ENCODE results near the gene AIPL1. TPM values are rescaled to one million over a fixed set of nuclear protein-coding genes. Genes with fewer than 3 reads are reported as not detected.
A peak's percentile ranks its signal among the peaks of the same experiment; 100 is the strongest.

Gene AIPL1
- total and polyA plus RNA-seq, 4 donors, result 0.25 TPM; not detected in 3

GRCh38 chr17:6429266-6429665 is 5.7 kb downstream of the AIPL1 start:
- intact Hi-C loops (cut with DNase I), result no loop called here
- DNase-seq (no peak), ATAC-seq (ENCODE audit: low FRiP score) (no peak)
- H3K9me3 ChIP-seq (ENCODE audit: control insufficient read depth, low read length), result no peaks in the 10 kb centered on the region
- no peak overlapping the region for H3K4me3 ChIP-seq (ENCODE audit: low read length in 2 of 2)
- 65 to 81% methylated on average over 7 of the region's 7 CpGs for WGBS, 2 donors
- H3K27me3 ChIP-seq (ENCODE audit: control insufficient read depth in 1 of 2, insufficient read depth in 2 of 2, low read length in 1 of 2), result no peaks in the 10 kb centered on the region
- H3K36me3 ChIP-seq (ENCODE audit: control insufficient read depth in 1 of 2, insufficient read depth in 2 of 2, low read length in 1 of 2), result no peaks in the 10 kb centered on the region
- H3K27ac ChIP-seq (ENCODE audit: low read depth in 1 of 2, low read length in 2 of 2), result no peak overlapping the region
- H3K4me1 ChIP-seq (ENCODE audit: control insufficient read depth in 1 of 2, insufficient read depth in 2 of 2, low read length in 2 of 2), result no peaks in the 10 kb centered on the region

GRCh38 chr17:6428207-6428965 is 6.5 kb downstream of the AIPL1 start:
- DNase-seq, result no peak
- H3K4me1 ChIP-seq (ENCODE audit: control insufficient read depth in 1 of 2, insufficient read depth in 2 of 2, low read length in 2 of 2), result no peaks in the 10 kb centered on the region
- H3K27me3 ChIP-seq (ENCODE audit: control insufficient read depth in 1 of 2, insufficient read depth in 2 of 2, low read length in 1 of 2), result no peaks in the 10 kb centered on the region
- intact Hi-C loops (cut with DNase I), result no loop called here
- WGBS, 2 donors, result 83% methylated on average over 17 of the region's 17 CpGs
- no peak overlapping the region for H3K4me3 ChIP-seq (ENCODE audit: low read length in 2 of 2)
- H3K9me3 ChIP-seq (ENCODE audit: control insufficient read depth, low read length), result no peaks in the 10 kb centered on the region
- no peak for ATAC-seq (ENCODE audit: low FRiP score)
- H3K36me3 ChIP-seq (ENCODE audit: control insufficient read depth in 1 of 2, insufficient read depth in 2 of 2, low read length in 1 of 2), result no peaks in the 10 kb centered on the region
- no peak overlapping the region for H3K27ac ChIP-seq (ENCODE audit: low read depth in 1 of 2, low read length in 2 of 2)

- no peaks in the 10 kb centered on the region for H3K36me3 ChIP-seq (ENCODE audit: control insufficient read depth in 1 of 2, insufficient read depth in 2 of 2, low read length in 1 of 2)
- no peaks in the 10 kb centered on the region for H3K27me3 ChIP-seq (ENCODE audit: control insufficient read depth in 1 of 2, insufficient read depth in 2 of 2, low read length in 1 of 2)
- intact Hi-C loops (cut with DNase I), result no loop called here
- no peak overlapping the region for H3K4me3 ChIP-seq (ENCODE audit: low read length in 2 of 2)
- ATAC-seq (ENCODE audit: low FRiP score), result no peak
- H3K4me1 ChIP-seq (ENCODE audit: control insufficient read depth in 1 of 2, insufficient read depth in 2 of 2, low read length in 2 of 2), result no peaks in the 10 kb centered on the region
- WGBS, 2 donors, result 61 to 65% methylated on average over 7 of the region's 7 CpGs
- peak in 1 of 2 donors; percentile 51 for DNase-seq
- H3K9me3 ChIP-seq (ENCODE audit: control insufficient read depth, low read length), result no peaks in the 10 kb centered on the region
- no peak overlapping the region for H3K27ac ChIP-seq (ENCODE audit: low read depth in 1 of 2, low read length in 2 of 2)
Measured at GRCh38 chr17:6427279-6427781, 7.6 kb downstream of the AIPL1 start.

- Histone ChIP-seq H3K27me3 (ENCODE audit: control insufficient read depth in 1 of 2, insufficient read depth in 2 of 2, low read length in 1 of 2) (no peaks in the 10 kb centered on the region), H3K9me3 (ENCODE audit: control insufficient read depth, low read length) (no peaks in the 10 kb centered on the region), H3K4me3 (ENCODE audit: low read length in 2 of 2) (no peak overlapping the region), H3K36me3 (ENCODE audit: control insufficient read depth in 1 of 2, insufficient read depth in 2 of 2, low read length in 1 of 2) (no peaks in the 10 kb centered on the region), H3K4me1 (ENCODE audit: control insufficient read depth in 1 of 2, insufficient read depth in 2 of 2, low read length in 2 of 2) (no peaks in the 10 kb centered on the region), H3K27ac (ENCODE audit: low read depth in 1 of 2, low read length in 2 of 2) (no peak overlapping the region)
- intact Hi-C loops (cut with DNase I), result no loop called here
- WGBS, 2 donors, result 86 to 88% methylated on average over 25 of the region's 25 CpGs
- DNase-seq (peak in 1 of 2 donors; percentile 64), ATAC-seq (ENCODE audit: low FRiP score) (no peak)
Measured at GRCh38 chr17:6426356-6427101, 8.4 kb downstream of the AIPL1 start.

- 89 to 90% methylated on average over 18 of the region's 18 CpGs for WGBS, 2 donors
- Histone ChIP-seq H3K36me3 (ENCODE audit: control insufficient read depth in 1 of 2, insufficient read depth in 2 of 2, low read length in 1 of 2) (no peaks in the 10 kb centered on the region), H3K9me3 (ENCODE audit: control insufficient read depth, low read length) (no peaks in the 10 kb centered on the region), H3K27ac (ENCODE audit: low read depth in 1 of 2, low read length in 2 of 2) (no peak overlapping the region), H3K27me3 (ENCODE audit: control insufficient read depth in 1 of 2, insufficient read depth in 2 of 2, low read length in 1 of 2) (no peaks in the 10 kb centered on the region), H3K4me1 (ENCODE audit: control insufficient read depth in 1 of 2, insufficient read depth in 2 of 2, low read length in 2 of 2) (no peaks in the 10 kb centered on the region), H3K4me3 (ENCODE audit: low read length in 2 of 2) (no peak overlapping the region)
- no peak for ATAC-seq (ENCODE audit: low FRiP score)
- peak in 1 of 2 donors; percentile 65 for DNase-seq
- intact Hi-C loops (cut with DNase I), result no loop called here
Measured at GRCh38 chr17:6425407-6425806, 9.5 kb downstream of the AIPL1 start.

GRCh38 chr17:6423931-6424330 is 11.0 kb downstream of the AIPL1 start:
- ATAC-seq (ENCODE audit: low FRiP score) (no peak), DNase-seq (peak in 1 of 2 donors; percentile 42)
- Histone ChIP-seq H3K27ac (ENCODE audit: low read depth in 1 of 2, low read length in 2 of 2) (no peak overlapping the region), H3K4me3 (ENCODE audit: low read length in 2 of 2) (no peak overlapping the region), H3K36me3 (ENCODE audit: control insufficient read depth in 1 of 2, insufficient read depth in 2 of 2, low read length in 1 of 2) (no peaks in the 10 kb centered on the region), H3K27me3 (ENCODE audit: control insufficient read depth in 1 of 2, insufficient read depth in 2 of 2, low read length in 1 of 2) (no peaks in the 10 kb centered on the region), H3K4me1 (ENCODE audit: control insufficient read depth in 1 of 2, insufficient read depth in 2 of 2, low read length in 2 of 2) (no peaks in the 10 kb centered on the region), H3K9me3 (ENCODE audit: control insufficient read depth, low read length) (no peaks in the 10 kb centered on the region)
- intact Hi-C loops (cut with DNase I), result loop anchor here in 1 of 2 donors (2.0 kb wide), 1 partner anchor 837 kb away; no protein-coding TSS in a partner anchor
- 69 to 70% methylated on average over 14 of the region's 14 CpGs for whole genome bisulfite sequencing, 2 donors

GRCh38 chr17:6422654-6423241 is 12.2 kb downstream of the AIPL1 start:
- intact Hi-C loops (cut with DNase I), result loop anchor here (1.0 to 2.0 kb wide), 2 partner anchors 835 to 836 kb away; no protein-coding TSS in a partner anchor
- no peaks in the 10 kb centered on the region for H3K27me3 ChIP-seq (ENCODE audit: control insufficient read depth in 1 of 2, insufficient read depth in 2 of 2, low read length in 1 of 2)
- 61 to 73% methylated on average over 13 of the region's 13 CpGs for WGBS, 2 donors
- H3K4me1 ChIP-seq (ENCODE audit: control insufficient read depth in 1 of 2, insufficient read depth in 2 of 2, low read length in 2 of 2), result no peaks in the 10 kb centered on the region
- DNase-seq, result no peak
- H3K4me3 ChIP-seq (ENCODE audit: low read length in 2 of 2), result no peak overlapping the region
- no peaks in the 10 kb centered on the region for H3K9me3 ChIP-seq (ENCODE audit: control insufficient read depth, low read length)
- ATAC-seq (ENCODE audit: low FRiP score), result no peak
- no peaks in the 10 kb centered on the region for H3K36me3 ChIP-seq (ENCODE audit: control insufficient read depth in 1 of 2, insufficient read depth in 2 of 2, low read length in 1 of 2)
- H3K27ac ChIP-seq (ENCODE audit: low read depth in 1 of 2, low read length in 2 of 2), result no peak overlapping the region

- intact Hi-C loops (cut with DNase I), result loop anchor here (1.0 to 2.0 kb wide), 2 partner anchors 835 kb away; no protein-coding TSS in a partner anchor
- Histone ChIP-seq H3K4me1 (ENCODE audit: control insufficient read depth in 1 of 2, insufficient read depth in 2 of 2, low read length in 2 of 2) (no peaks in the 10 kb centered on the region), H3K27me3 (ENCODE audit: control insufficient read depth in 1 of 2, insufficient read depth in 2 of 2, low read length in 1 of 2) (no peaks in the 10 kb centered on the region), H3K9me3 (ENCODE audit: control insufficient read depth, low read length) (no peaks in the 10 kb centered on the region), H3K36me3 (ENCODE audit: control insufficient read depth in 1 of 2, insufficient read depth in 2 of 2, low read length in 1 of 2) (no peaks in the 10 kb centered on the region), H3K4me3 (ENCODE audit: low read length in 2 of 2) (no peak overlapping the region), H3K27ac (ENCODE audit: low read depth in 1 of 2, low read length in 2 of 2) (no peak overlapping the region)
- peak; percentile 77 for ATAC-seq (ENCODE audit: low FRiP score)
- 23 to 24% methylated on average over 13 of the region's 13 CpGs for WGBS, 2 donors
- DNase-seq, result peak; percentile 86 to 91
Measured at GRCh38 chr17:6421700-6422604, 13.0 kb downstream of the AIPL1 start.

Measured in aorta (tissue), 5 donors.